GM12878 (cell line): Measurements from ENCODE around the gene UBE3D. TPM values are rescaled to one million over a fixed set of nuclear protein-coding genes. Genes with fewer than 3 reads are reported as not detected.
"Not testable (repeated sequence)": the region's sequence is repeated elsewhere in the genome, so short reads cannot be mapped to it uniquely, and the experiment has no call there.

Experiments
- ATAC-seq: fragments of 200-7000 bp; cut with Tn5 transposase; 3 replicates; pipeline ENCODE4 v1.9.1; 2020; ENCODE audit warnings: mild to moderate bottlenecking, moderate library complexity
- BruUV-seq: library from RNA; stranded (reverse); fragments of 400-500 nt; replicated peaks from 2 replicates; lab custom pipeline; 2021; lab: Mats Ljungman, UMichigan
- CTCF ChIA-PET: fragments of 300-600 bp; sonication (Branson Sonifier 250); formaldehyde crosslinking; extraction: SDS; loops from one replicate; lab custom pipeline; 2021; ENCODE audit warnings: inconsistent platforms; lab: Yijun Ruan, JAX
- POLR2A ChIA-PET: fragments of 350-600 bp; formaldehyde crosslinking; extraction: SDS; loops from one replicate; lab custom pipeline; 2021; ENCODE audit warnings: inconsistent platforms; lab: Charles Lee
- RAD21 ChIA-PET: fragments of 300-600 bp; sonication (Branson Sonifier 250); formaldehyde crosslinking; loops from one replicate; lab custom pipeline; 2023; ENCODE audit warnings: antibody characterized with exemption; ENCODE audit not compliant: unreplicated experiment; lab: Charles Lee
- SMC1A ChIA-PET: fragments of 300-600 bp; sonication (Branson Sonifier 250); formaldehyde crosslinking; loops from one replicate; lab custom pipeline; 2023; ENCODE audit not compliant: unreplicated experiment, uncharacterized antibody; lab: Charles Lee
- DNase-seq: peaks from one replicate; pipeline ENCODE4 v3.0.0-alpha.2; 2011; ENCODE audit warnings: low read depth, low spot score
- FAIRE-seq: peaks from 3 replicates; lab custom pipeline; 2011; peaks lifted over from hg19 to GRCh38; lab: Jason Lieb, UNC
- H2AFZ ChIP-seq: 2 replicates; pipeline ENCODE4 v1.6.0; 2011; ENCODE audit warnings: low read depth, low read length, control low read depth; ENCODE audit not compliant: control insufficient read depth
- H3K27ac ChIP-seq: 2 replicates; pipeline ENCODE4 v1.5.1; 2011; ENCODE audit warnings: control low read depth; ENCODE audit not compliant: control insufficient read depth, insufficient read depth
- H3K27me3 ChIP-seq, 2 experiments: replicated peaks in 1 of 2; 2 replicates each; pipeline versions ENCODE4 v1.6.0 to v1.6.1; 2011; ENCODE audit warnings: low read length in 1 of 2; ENCODE audit not compliant: control insufficient read depth in 2 of 2, insufficient read depth in 2 of 2
- H3K36me3 ChIP-seq, 2 experiments: 2 replicates each; pipeline ENCODE4 v1.5.1; 2011; ENCODE audit warnings: low read length in 1 of 2; ENCODE audit not compliant: control insufficient read depth in 2 of 2, insufficient read depth in 2 of 2
- H3K4me1 ChIP-seq: 2 replicates; pipeline ENCODE4 v1.6.1; 2011; ENCODE audit warnings: mild to moderate bottlenecking, low read length, moderate library complexity, mixed read lengths; ENCODE audit not compliant: control insufficient read depth, insufficient read depth
- H3K4me2 ChIP-seq: 2 replicates; pipeline ENCODE4 v1.6.0; 2011; ENCODE audit warnings: control low read depth; ENCODE audit not compliant: control insufficient read depth, insufficient read depth
- H3K4me3 ChIP-seq: fragments of 200-600 bp; sonication (generic); 2 replicates; pipeline ENCODE4 v1.5.1; 2016
- H3K79me2 ChIP-seq: 2 replicates; pipeline ENCODE4 v1.6.0; 2011; ENCODE audit warnings: low read length; ENCODE audit not compliant: control insufficient read depth, insufficient read depth
- H3K9ac ChIP-seq: 2 replicates; pipeline ENCODE4 v1.8.0; 2011; ENCODE audit warnings: low read length, control low read depth, mixed read lengths; ENCODE audit not compliant: control insufficient read depth, insufficient read depth
- H3K9me3 ChIP-seq: replicated peaks from 3 replicates; pipeline ENCODE4 v1.5.1; 2011; ENCODE audit warnings: mild to moderate bottlenecking, low read length; ENCODE audit not compliant: control insufficient read depth, insufficient read depth
- H4K20me1 ChIP-seq: 2 replicates; pipeline ENCODE4 v1.6.0; 2011; ENCODE audit not compliant: control insufficient read depth, insufficient read depth
- E2F8 ChIP-seq: fragments of 450-650 bp; IDR thresholded peaks from 2 replicates; pipeline ENCODE4 v1.6.1; 2018; ENCODE audit warnings: mild to moderate bottlenecking, low read depth, moderate library complexity; ENCODE audit not compliant: partially characterized antibody
- E4F1 ChIP-seq: fragments of 450-650 bp; IDR thresholded peaks from 2 replicates; pipeline ENCODE4 v1.6.1; 2018; ENCODE audit warnings: borderline replicate concordance, mild to moderate bottlenecking; ENCODE audit not compliant: partially characterized antibody
- ELK1 ChIP-seq: IDR thresholded peaks from 2 replicates; pipeline ENCODE4 v1.6.1; 2012; ENCODE audit warnings: low read depth, low read length, improper control_type of control experiment
- HCFC1 ChIP-seq: fragments of 150-350 bp; IDR thresholded peaks from 2 replicates; pipeline ENCODE4 v1.6.1; 2014; ENCODE audit warnings: low read length
- KDM1A ChIP-seq: fragments of 200-600 bp; sonication (generic); IDR thresholded peaks from 2 replicates; pipeline ENCODE4 v1.6.1; 2016; ENCODE audit warnings: borderline replicate concordance
- RBBP5 ChIP-seq: fragments of 200-600 bp; sonication (generic); conservative IDR thresholded peaks from 2 replicates; pipeline ENCODE4 v1.6.1; 2016
- SKIL ChIP-seq: fragments of 450-650 bp; IDR thresholded peaks from 2 replicates; pipeline ENCODE4 v1.6.1; 2017; ENCODE audit warnings: mild to moderate bottlenecking, low read depth, inconsistent platforms; ENCODE audit not compliant: poor library complexity, severe bottlenecking
- TARDBP ChIP-seq: IDR thresholded peaks from 2 replicates; pipeline ENCODE4 v1.6.1; 2016; ENCODE audit warnings: borderline replicate concordance
- WGBS: methylation state at CpG from one replicate; pipeline ENCODE4 v1.1.6; 2016; ENCODE audit warnings: low lambda C conversion rate; ENCODE audit not compliant: insufficient replicate concordance, insufficient coverage; ENCODE audit errors: missing lambda C conversion rate; 5-methylcytosine and 5-hydroxymethylcytosine counted together
- in situ Hi-C: fragments of 300-500 bp; cut with MboI; formaldehyde crosslinking; loops from 9 replicates; pipeline ENCODE4 v1.14.3; 2018; ENCODE audit warnings: mixed read lengths
- intact Hi-C: fragments of 100-400 bp; cut with micrococcal nuclease; formaldehyde crosslinking; loops from one replicate; pipeline ENCODE4 v1.14.2; 2022; ENCODE audit not compliant: unreplicated experiment
- polyA plus RNA-seq, 11 experiments: library from polyadenylated mRNA; depleted of rRNA in 4 of 11; unstranded in 6 of 11; stranded (reverse) in 5 of 11; fragments of >200 nt; fragmentation: Nextera tagmentation in 4 of 11; fragmentation: Illumina TruSeq in 1 of 11; extraction: Ambion mirVana in 4 of 11; extraction: Trizol in 1 of 11; gene quantifications; 1 replicate in 1 of 11; 2 replicates in 10 of 11; pipeline versions ENCODE4 v1.2.1 to v1.2.3, GENCODE V29; 2011 to 2016; ENCODE audit warnings: inconsistent platforms in 2 of 11, missing spikeins in 2 of 11, low read depth in 1 of 11
- total RNA-seq, 4 experiments: library from RNA; depleted of rRNA in 3 of 4; stranded (reverse); fragments of >200 nt in 3 of 4; fragmentation: Illumina TruSeq in 1 of 4; extraction: Trizol in 1 of 4; gene quantifications; 2 replicates each; pipeline versions ENCODE4 v1.2.1 to v1.2.3, GENCODE V29; 2013 to 2021

UBE3D gene
- total and polyA plus RNA-seq, 10 of the 15 experiments (the other 5 are each of a cell fraction or from before 2014, with no cell fraction given): 4.3 to 9.0 (median 7.5) TPM

- ATAC-seq, in situ Hi-C loops, H3K36me3 ChIP-seq, H3K27me3 ChIP-seq, H2AFZ ChIP-seq, DNase-seq, SMC1A ChIA-PET, RAD21 ChIA-PET, H3K4me1 ChIP-seq, H3K9me3 ChIP-seq, BruUV-seq, H4K20me1 ChIP-seq, H3K27ac ChIP-seq, H3K9ac ChIP-seq, intact Hi-C loops, FAIRE-seq, H3K4me3 ChIP-seq, H3K4me2 ChIP-seq, H3K79me2 ChIP-seq: not testable (repeated sequence)
- POLR2A ChIA-PET: interaction anchor here (0.6 kb wide), 1 partner anchor 560 kb away, joined by 3 read pairs; no protein-coding TSS in a partner anchor
- CTCF ChIA-PET: interaction anchor here (1.4 kb wide), 1 partner anchor 13 kb away, joined by 3 read pairs; no protein-coding TSS in a partner anchor
- WGBS: 81% methylated on average over 3 of the region's 3 CpGs
Observed at GRCh38 chr6:82891503-82891902, 174.1 kb downstream of the UBE3D start.

- POLR2A ChIA-PET: interaction anchor here (0.6 kb wide), 1 partner anchor 559 kb away, joined by 3 read pairs; no protein-coding TSS in a partner anchor
- no peaks in the 10 kb centered on the region for H3K9me3 ChIP-seq
- H3K4me1 ChIP-seq: no peaks in the 10 kb centered on the region
- no peaks in the 10 kb centered on the region for H3K36me3 ChIP-seq
- no peaks in the 10 kb centered on the region for H3K79me2 ChIP-seq
- intact Hi-C loops: no loop called here
- H2AFZ ChIP-seq: no peak overlapping the region
- in situ Hi-C loops: no loop called here
- SMC1A ChIA-PET: no interaction called here
- ATAC-seq (no peak), FAIRE-seq (no peak), DNase-seq (no peak)
- no peaks in the 10 kb centered on the region for H3K27me3 ChIP-seq
- no peak overlapping the region for H3K4me3 ChIP-seq
- no peak overlapping the region for H3K4me2 ChIP-seq
- BruUV-seq: no TSS peak
- CTCF ChIA-PET: no interaction called here
- H3K9ac ChIP-seq: no peak overlapping the region
- H4K20me1 ChIP-seq: no peaks in the 10 kb centered on the region
- no peak overlapping the region for H3K27ac ChIP-seq
- RAD21 ChIA-PET: no interaction called here
- TF ChIP-seq SKIL (no peak), ELK1 (no peak), E2F8 (no peak), RBBP5 (no peak), TARDBP (no peak), KDM1A (no peak), HCFC1 (no peak), E4F1 (no peak)
Observed at GRCh38 chr6:82891076-82891475, 174.6 kb downstream of the UBE3D start.
